ENCODE results near the gene ATP5F1D.

ATP5F1D gene

GRCh38 chr19:1251330-1252220 is 10.0 kb downstream of the ATP5F1D start:
- no peak for TF ChIP-seq CTCF (IDR thresholded peaks at IDR 0.05; ENCODE audit: low read depth, low read length, missing control alignments)
- DNase-seq (ENCODE audit: extremely low read depth, low read depth), result no peak
- H3K4me3 ChIP-seq (replicated peaks; ENCODE audit: low read depth, low read length), result peak overlapping the region; percentile 77

- DNase-seq (ENCODE audit: extremely low read depth, low read depth), result no peak
- no peak for TF ChIP-seq CTCF (IDR thresholded peaks at IDR 0.05; ENCODE audit: low read depth, low read length, missing control alignments)
- H3K4me3 ChIP-seq (replicated peaks; ENCODE audit: low read depth, low read length), result peak overlapping the region; percentile 77
Observed at GRCh38 chr19:1252221-1252820, 10.8 kb downstream of the ATP5F1D start.

- DNase-seq (ENCODE audit: extremely low read depth, low read depth), result no peak
- H3K4me3 ChIP-seq (replicated peaks; ENCODE audit: low read depth, low read length), result peak overlapping the region; percentile 77
- TF ChIP-seq CTCF (IDR thresholded peaks at IDR 0.05; ENCODE audit: low read depth, low read length, missing control alignments), result no peak
Observed at GRCh38 chr19:1252821-1253513, 11.4 kb downstream of the ATP5F1D start.

- TF ChIP-seq CTCF (IDR thresholded peaks at IDR 0.05; ENCODE audit: low read depth, low read length, missing control alignments), result no peak
- peak overlapping the region; percentile 77 for H3K4me3 ChIP-seq (replicated peaks; ENCODE audit: low read depth, low read length)
- DNase-seq (ENCODE audit: extremely low read depth, low read depth), result no peak
Observed at GRCh38 chr19:1253514-1254080, 12.0 kb downstream of the ATP5F1D start.

GRCh38 chr19:1254081-1254527 is 12.6 kb downstream of the ATP5F1D start:
- DNase-seq (ENCODE audit: extremely low read depth, low read depth), result no peak
- no peak overlapping the region for H3K4me3 ChIP-seq (replicated peaks; ENCODE audit: low read depth, low read length)
- TF ChIP-seq CTCF (IDR thresholded peaks at IDR 0.05; ENCODE audit: low read depth, low read length, missing control alignments), result no peak

- TF ChIP-seq CTCF (IDR thresholded peaks at IDR 0.05; ENCODE audit: low read depth, low read length, missing control alignments), result no peak
- no peak overlapping the region for H3K4me3 ChIP-seq (replicated peaks; ENCODE audit: low read depth, low read length)
- DNase-seq (ENCODE audit: extremely low read depth, low read depth), result no peak
Observed at GRCh38 chr19:1254530-1255185, 13.1 kb downstream of the ATP5F1D start.
